ENCODE data around the gene LRRC49. TPM values are rescaled to one million over a fixed set of nuclear protein-coding genes. Genes with fewer than 3 reads are reported as not detected.

Gene LRRC49
- total RNA-seq, 2 donors from 2014 or later: 9.7 to 10.2 TPM

DNA sequence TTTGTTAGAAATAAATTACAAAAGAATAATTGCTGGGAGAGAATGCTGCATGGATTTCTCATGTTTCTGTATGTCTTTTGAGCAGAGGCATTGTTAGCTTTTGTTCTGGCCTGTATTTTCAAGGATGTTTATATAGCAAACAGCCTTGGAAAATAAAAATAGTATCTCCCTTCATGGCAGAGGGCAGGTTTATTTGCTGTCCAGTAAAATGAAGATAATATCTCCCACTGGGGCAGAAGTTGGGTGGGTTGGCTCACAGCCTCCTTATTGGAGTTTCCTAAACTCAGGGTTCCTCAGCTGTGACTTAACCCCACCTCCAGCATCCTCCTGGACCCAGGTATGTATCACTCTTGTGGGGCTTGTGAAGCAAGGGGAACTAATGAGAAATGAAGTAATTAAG lies 178.9 kb downstream of the LRRC49 start:
- intact Hi-C loops (cut with DNase I): no loop called here
- DNase-seq (ENCODE audit: low spot score): no peak

- intact Hi-C loops (cut with DNase I): no loop called here
- DNase-seq (ENCODE audit: low spot score): no peak
Measured at GRCh38 chr15:71072423-71072822, 179.8 kb downstream of the LRRC49 start.

- intact Hi-C loops (cut with DNase I): no loop called here
- DNase-seq (ENCODE audit: low spot score): no peak
Measured at GRCh38 chr15:71078506-71079207, 186.0 kb downstream of the LRRC49 start.

- DNase-seq (ENCODE audit: low spot score): no peak
Measured at GRCh38 chr15:71079208-71080044, 186.8 kb downstream of the LRRC49 start.

GRCh38 chr15:71080166-71080565 lies 187.5 kb downstream of the LRRC49 start:
- intact Hi-C loops (cut with DNase I): no loop called here
- no peak for DNase-seq (ENCODE audit: low spot score)

More at GRCh38 chr15:71079208-71080044, 186.8 kb downstream of the LRRC49 start:
- intact Hi-C loops (cut with DNase I): no loop called here

DNA sequence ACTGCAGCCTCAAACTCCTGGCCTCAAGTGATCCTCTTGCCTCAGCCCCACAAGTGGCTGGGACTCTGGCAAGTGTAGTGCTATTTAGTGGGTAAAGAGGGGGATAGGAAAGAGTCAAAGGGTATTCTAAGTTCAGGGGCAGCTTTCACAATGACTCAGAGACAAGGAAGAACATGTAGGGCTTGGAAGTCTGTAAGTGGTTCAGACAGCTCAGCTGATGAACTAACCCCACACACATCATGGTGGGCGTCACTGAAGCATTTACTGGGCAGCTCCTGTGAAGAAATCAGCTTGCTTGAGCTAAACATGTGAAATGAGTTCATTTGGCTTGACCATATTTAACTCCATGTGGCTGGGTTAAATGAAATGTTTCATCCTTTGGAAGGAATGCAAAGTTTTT lies 188.1 kb downstream of the LRRC49 start:
- no peak for DNase-seq (ENCODE audit: low spot score)
- intact Hi-C loops (cut with DNase I): no loop called here

DNA sequence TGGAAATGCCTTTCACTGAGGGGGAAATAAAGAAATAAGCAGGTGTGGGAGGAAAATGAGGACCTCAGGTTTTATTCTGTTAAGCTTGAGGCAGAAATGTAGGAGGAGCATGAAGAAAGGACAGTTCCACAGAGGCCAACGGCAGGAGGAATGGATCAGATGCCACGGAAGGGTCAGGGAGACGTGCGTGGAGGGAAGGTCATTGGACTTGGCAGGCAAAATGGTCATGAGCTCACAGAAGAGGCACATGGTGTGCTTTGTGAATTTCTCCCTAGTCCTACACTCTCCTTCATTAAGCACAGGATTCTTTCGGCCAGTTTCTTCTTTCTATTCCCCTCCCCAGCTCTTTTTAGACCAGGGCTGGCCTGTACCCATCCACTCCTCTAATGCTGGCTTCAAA lies 190.2 kb downstream of the LRRC49 start:
- no peak for DNase-seq (ENCODE audit: low spot score)
- intact Hi-C loops (cut with DNase I): no loop called here

GRCh38 chr15:71083349-71083748 lies 190.7 kb downstream of the LRRC49 start:
- DNase-seq (ENCODE audit: low spot score): no peak
- intact Hi-C loops (cut with DNase I): no loop called here

- intact Hi-C loops (cut with DNase I): no loop called here
Measured at GRCh38 chr15:71084264-71084663, 191.6 kb downstream of the LRRC49 start.

GRCh38 chr15:71085809-71086208 lies 193.2 kb downstream of the LRRC49 start:
- intact Hi-C loops (cut with DNase I): no loop called here
- no peak for DNase-seq (ENCODE audit: low spot score)

More at GRCh38 chr15:71084264-71084663, 191.6 kb downstream of the LRRC49 start:
- no peak for DNase-seq (ENCODE audit: low spot score)

DNA sequence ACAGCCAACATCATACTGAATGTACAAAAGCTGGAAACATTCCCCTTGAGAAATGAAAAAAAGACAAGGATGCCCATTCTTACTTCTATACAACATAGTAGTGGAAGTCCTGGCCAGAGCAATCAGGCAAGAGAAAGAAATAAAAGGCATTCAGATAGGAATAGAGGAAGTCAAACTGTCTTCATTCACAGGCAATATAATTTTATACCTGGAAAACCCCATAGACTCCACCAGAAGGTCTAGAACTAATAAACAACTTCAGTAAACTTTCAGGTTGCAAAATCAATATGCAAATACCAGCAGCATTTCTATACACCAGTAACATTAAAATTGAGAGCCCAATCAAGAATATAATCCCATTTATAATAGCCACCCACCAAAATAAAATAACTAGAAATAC lies 195.5 kb downstream of the LRRC49 start:
- no peak for DNase-seq (ENCODE audit: low spot score)

DNA sequence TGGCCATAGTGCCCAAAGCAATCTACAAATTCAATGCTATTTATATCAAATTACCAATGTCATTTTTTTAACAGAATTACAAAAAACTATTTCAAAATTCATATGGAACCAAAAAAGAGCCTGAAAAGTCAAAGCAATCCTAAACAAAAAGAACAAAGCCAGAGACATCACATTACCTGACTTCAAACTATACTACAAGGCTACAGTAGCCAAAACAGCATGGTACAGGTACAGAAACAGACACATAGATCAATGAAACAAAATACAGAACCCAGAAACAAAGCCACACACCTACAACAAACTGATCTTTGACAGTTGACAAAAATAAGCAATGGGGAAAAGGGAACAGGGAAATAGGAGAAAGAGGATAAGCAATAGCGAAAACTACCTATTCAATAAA lies 196.1 kb downstream of the LRRC49 start:
- no peak for DNase-seq (ENCODE audit: low spot score)
- intact Hi-C loops (cut with DNase I): no loop called here

More for the DNA sequence above, 195.5 kb downstream of the LRRC49 start:
- intact Hi-C loops (cut with DNase I): no loop called here

- intact Hi-C loops (cut with DNase I): no loop called here
- no peak for DNase-seq (ENCODE audit: low spot score)
Measured at GRCh38 chr15:71089801-71090200, 197.2 kb downstream of the LRRC49 start.

GRCh38 chr15:71091601-71092000 lies 199.0 kb downstream of the LRRC49 start:
- no peak for DNase-seq (ENCODE audit: low spot score)

DNA sequence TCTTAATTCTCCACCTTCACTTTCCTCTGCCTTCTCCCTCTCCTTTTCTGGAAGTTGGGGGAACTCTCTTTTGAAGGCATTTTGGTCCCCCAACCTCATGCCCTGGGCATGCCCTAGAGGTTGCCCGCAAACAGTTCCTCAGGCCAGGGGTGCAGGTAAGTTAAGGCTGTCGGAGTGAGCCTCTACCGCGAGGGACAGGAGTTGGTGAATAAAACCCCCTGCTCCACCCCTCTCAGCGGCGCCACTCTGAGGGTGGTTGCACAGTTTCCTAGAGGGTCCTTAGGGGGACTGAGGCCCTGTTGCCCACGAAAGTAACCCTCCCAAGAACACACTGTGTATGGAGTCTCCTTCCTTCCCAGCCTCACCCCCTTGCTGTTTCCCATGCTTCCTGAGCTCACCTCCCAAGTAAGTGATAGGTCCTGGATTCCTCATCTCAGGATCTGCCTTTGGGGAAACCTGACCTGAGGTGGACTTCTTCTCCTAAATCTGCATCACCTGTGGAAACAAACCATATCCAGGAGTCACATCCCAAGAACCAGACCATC lies 199.5 kb downstream of the LRRC49 start:
- DNase-seq (ENCODE audit: low spot score): no peak
- intact Hi-C loops (cut with DNase I): no loop called here

More at GRCh38 chr15:71091601-71092000, 199.0 kb downstream of the LRRC49 start:
- intact Hi-C loops (cut with DNase I): no loop called here

GRCh38 chr15:71093054-71094024 lies 200.7 kb downstream of the LRRC49 start:
- intact Hi-C loops (cut with DNase I): no loop called here
- no peak for DNase-seq (ENCODE audit: low spot score)

- intact Hi-C loops (cut with DNase I): no loop called here
- no peak for DNase-seq (ENCODE audit: low spot score)
Measured at GRCh38 chr15:71094137-71094536, 201.5 kb downstream of the LRRC49 start.

GRCh38 chr15:71096676-71097075 lies 204.1 kb downstream of the LRRC49 start:
- no peak for DNase-seq (ENCODE audit: low spot score)
- intact Hi-C loops (cut with DNase I): no loop called here

DNA sequence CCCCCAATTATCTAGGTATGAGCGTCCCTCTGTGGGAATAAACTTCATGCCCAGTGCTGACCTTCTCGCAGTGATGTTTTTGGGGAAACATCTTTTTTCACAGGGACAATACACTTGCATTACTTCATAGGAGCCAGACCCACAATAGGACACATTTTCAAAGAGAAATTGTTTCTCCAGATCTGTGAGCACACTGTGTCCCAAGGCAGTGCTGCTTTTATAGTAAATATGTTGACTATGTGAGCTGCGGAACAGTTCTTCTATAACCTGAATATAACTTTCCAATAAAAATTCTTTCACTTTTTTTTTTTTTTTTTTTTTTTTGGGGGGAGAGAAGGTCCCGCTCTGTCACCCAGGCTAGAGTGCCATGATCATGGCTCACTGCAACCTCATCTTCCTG lies 205.3 kb downstream of the LRRC49 start:
- DNase-seq (ENCODE audit: low spot score): no peak
- intact Hi-C loops (cut with DNase I): no loop called here

All from posterior vena cava (tissue), 2 donors.